Heart left ventricle (tissue), 16 donors: Measurements from ENCODE around the gene ACADL. TPM values are rescaled to one million over a fixed set of nuclear protein-coding genes. Genes with fewer than 3 reads are reported as not detected.

Experiments used
- ATAC-seq, 4 donors: fragments of 200-7000 bp; cut with Tn5 transposase; one replicate each; pipeline ENCODE4 v1.9.1; 2020 to 2022; ENCODE audit warnings: moderate library complexity in 4 of 4, mild to moderate bottlenecking in 3 of 4, moderate number of reproducible peaks in 1 of 4
- DNase-seq, 5 donors: peaks; one replicate each; pipeline ENCODE4 v3.0.0-alpha.2; 2020
- H3K27ac ChIP-seq, 12 donors: fragments of 200-600 bp; sonication (generic) in 4 of 12; one replicate each; pipeline versions ENCODE4 v1.5.0 to v1.8.0; 2016 to 2022; ENCODE audit warnings: mild to moderate bottlenecking in 2 of 12
- H3K27me3 ChIP-seq, 9 donors: fragments of 200-600 bp; sonication (generic) in 2 of 9; one replicate each; pipeline versions ENCODE4 v1.5.1 to v1.8.0; 2016 to 2022; ENCODE audit warnings: mild to moderate bottlenecking in 3 of 9
- H3K36me3 ChIP-seq, 9 donors: fragments of 200-600 bp; sonication (generic) in 2 of 9; one replicate each; pipeline versions ENCODE4 v1.5.0 to v1.8.0; 2018 to 2022; ENCODE audit warnings: mild to moderate bottlenecking in 2 of 9
- H3K4me1 ChIP-seq, 12 donors: fragments of 200-600 bp; sonication (generic) in 4 of 12; one replicate each; pipeline versions ENCODE4 v1.5.0 to v1.8.0; 2016 to 2022; ENCODE audit warnings: mild to moderate bottlenecking in 3 of 12
- H3K4me3 ChIP-seq, 12 donors: fragments of 200-600 bp; sonication (generic) in 4 of 12; one replicate each; pipeline versions ENCODE4 v1.5.0 to v1.8.0; 2017 to 2022; ENCODE audit warnings: mild to moderate bottlenecking in 9 of 12, moderate library complexity in 4 of 12
- H3K9me3 ChIP-seq, 12 donors: fragments of 200-600 bp; sonication (generic) in 4 of 12; one replicate each; pipeline versions ENCODE4 v1.5.0 to v1.8.0; 2016 to 2022; ENCODE audit warnings: mild to moderate bottlenecking in 1 of 12
- POLR2A ChIP-seq, 2 donors: fragments of 450-650 bp; IDR thresholded peaks; one replicate each; pipeline ENCODE4 v1.6.1; 2017; ENCODE audit warnings: antibody characterized with exemption in 2 of 2, mild to moderate bottlenecking in 2 of 2, moderate library complexity in 2 of 2
- WGBS, 4 donors: extraction: QIAGEN DNeasy Blood & Tissue Kit in 2 of 4; methylation state at CpG; one replicate each; pipeline versions ENCODE4 v1.1.5 to v1.1.7; 2013 to 2018; 5-methylcytosine and 5-hydroxymethylcytosine counted together
- intact Hi-C, 10 donors: fragments of 100-400 bp; cut with DNase I; formaldehyde crosslinking; loops; one replicate each; pipeline versions ENCODE4 v1.11.1 to v1.14.2; 2022
- polyA plus RNA-seq, 2 donors: library from polyadenylated mRNA; stranded (reverse); fragments of 200-250 nt; gene quantifications; one replicate each; pipeline ENCODE4 v1.2.3, GENCODE V29; 2013
- total RNA-seq, 9 donors: library from RNA; depleted of rRNA in 2 of 9; stranded (reverse); fragments of >200 nt in 2 of 9; fragmentation: NEBNext Ultra II Directional in 3 of 9; extraction: Animal tissue kit (Norgen Biotek cat#: 25700) in 3 of 9; gene quantifications; one replicate each; pipeline versions ENCODE4 v1.1.0 to v1.2.4, GENCODE V29; 2016 to 2023
- TF ChIP-seq, protein P1 (sequence below), 12 donors: fragments of 200-600 bp; sonication (generic) in 4 of 12; IDR thresholded peaks; one replicate each; pipeline versions ENCODE4 v1.5.0 to v1.8.0; 2018 to 2022; ENCODE audit warnings: antibody characterized with exemption in 12 of 12, mild to moderate bottlenecking in 5 of 12
- donor health status: ischemic (EF 13 %, LVEDD 7.1; RV severe dilation, severe dysfunction).
- donor health status: healthy with polysubstance abuse.
- donor health status: DM: no; HTN: yes; CAD: no.
- donor health status: DM: no; HTN: no; CAD: no.
- donor health status: ischemic (EF 25% LVEDD 6.9; RV normal size, moderate dysfunction).
- donor health status: ischemic (EF 25% LVEDD 5.7; RV mildly dilated, moderate dysfunction).
- donor health status: healthy.
- donor health status: DM: yes; HTN: yes; CAD: no.
- donor health status: ischemic (EF 35%, LVEDD 5.7; RV mildly dilated, moderate dysfunction).
- donor health status: nonischemic (EF 11% LVEDD 7.7; RV severe dilation, severe dysfunction).
- donor health status: DM: yes; HTN: yes; CAD: no.
- donor health status: PGD.
- donor health status: ischemic (EF 29% LVEDD 5.4; RV normal size, mild dysfunction).
- donor health status: nonischemic (EF 23%, LVEDD 6.1; RV moderate dilation, normal function).

The ACADL gene
- total and polyA plus RNA-seq, 11 donors, result 0.21 to 2.8 (median 0.49) TPM

DNA sequence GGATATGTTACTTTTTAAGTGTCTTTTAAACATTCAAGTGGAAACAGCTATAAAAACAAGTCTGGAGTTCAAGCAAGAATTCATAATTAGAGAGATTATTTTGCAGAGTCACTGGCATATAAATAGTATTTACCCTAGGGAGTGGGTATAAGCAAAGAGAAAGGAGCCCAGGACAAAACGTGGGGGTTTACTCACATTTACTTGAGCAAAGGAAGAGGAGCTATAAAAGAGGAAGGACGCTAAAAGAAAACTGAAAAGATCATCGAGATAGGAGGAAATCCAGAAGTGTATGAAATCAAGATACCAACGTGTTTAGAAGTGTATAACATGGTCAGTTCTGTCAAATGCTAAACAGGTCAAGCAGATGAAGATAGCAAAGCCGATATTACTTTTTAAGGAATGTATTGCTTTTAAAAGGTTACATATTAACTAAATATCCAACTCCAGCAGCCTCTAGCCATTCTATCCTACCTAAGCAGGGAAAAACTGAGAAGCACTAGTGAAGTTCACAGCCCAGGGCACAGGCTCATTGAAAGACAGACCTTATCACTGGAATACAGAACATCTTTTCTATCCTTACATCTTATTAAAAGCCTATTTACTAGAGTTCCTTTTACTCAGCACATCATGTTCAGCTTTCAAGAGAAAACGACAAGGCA, 62.7 kb downstream of the ACADL start:
- H3K4me1 ChIP-seq, result peaks cover 4 to 48% (median 35%) of the 10 kb centered on the region in 12 donors
- intact Hi-C loops, result loop anchor here in 1 of 10 donors (10.0 kb wide), 1 partner anchor 58 kb away; no protein-coding TSS in a partner anchor
- 27 to 33% (median 29%) methylated on average over 6 of the region's 6 CpGs for WGBS, 4 donors
- no peaks in the 10 kb centered on the region for H3K27me3 ChIP-seq
- TF ChIP-seq POLR2A (IDR thresholded peaks at IDR 0.05), result no peak
- TF ChIP-seq, protein P1, sequence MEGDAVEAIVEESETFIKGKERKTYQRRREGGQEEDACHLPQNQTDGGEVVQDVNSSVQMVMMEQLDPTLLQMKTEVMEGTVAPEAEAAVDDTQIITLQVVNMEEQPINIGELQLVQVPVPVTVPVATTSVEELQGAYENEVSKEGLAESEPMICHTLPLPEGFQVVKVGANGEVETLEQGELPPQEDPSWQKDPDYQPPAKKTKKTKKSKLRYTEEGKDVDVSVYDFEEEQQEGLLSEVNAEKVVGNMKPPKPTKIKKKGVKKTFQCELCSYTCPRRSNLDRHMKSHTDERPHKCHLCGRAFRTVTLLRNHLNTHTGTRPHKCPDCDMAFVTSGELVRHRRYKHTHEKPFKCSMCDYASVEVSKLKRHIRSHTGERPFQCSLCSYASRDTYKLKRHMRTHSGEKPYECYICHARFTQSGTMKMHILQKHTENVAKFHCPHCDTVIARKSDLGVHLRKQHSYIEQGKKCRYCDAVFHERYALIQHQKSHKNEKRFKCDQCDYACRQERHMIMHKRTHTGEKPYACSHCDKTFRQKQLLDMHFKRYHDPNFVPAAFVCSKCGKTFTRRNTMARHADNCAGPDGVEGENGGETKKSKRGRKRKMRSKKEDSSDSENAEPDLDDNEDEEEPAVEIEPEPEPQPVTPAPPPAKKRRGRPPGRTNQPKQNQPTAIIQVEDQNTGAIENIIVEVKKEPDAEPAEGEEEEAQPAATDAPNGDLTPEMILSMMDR (IDR thresholded peaks at IDR 0.05), result no peak
- ATAC-seq, result peak in 3 of 4 donors; percentile 18 to 45 (median 41)
- H3K27ac ChIP-seq, result peak overlapping the region in 9 of 12 donors; percentile 1 to 55 (median 44)
- DNase-seq, result no peak
- no peaks in the 10 kb centered on the region for H3K9me3 ChIP-seq
- H3K36me3 ChIP-seq, result no peaks in the 10 kb centered on the region
- H3K4me3 ChIP-seq, result peak overlapping the region in 3 of 12 donors; percentile 2 to 12 (median 2)

DNA sequence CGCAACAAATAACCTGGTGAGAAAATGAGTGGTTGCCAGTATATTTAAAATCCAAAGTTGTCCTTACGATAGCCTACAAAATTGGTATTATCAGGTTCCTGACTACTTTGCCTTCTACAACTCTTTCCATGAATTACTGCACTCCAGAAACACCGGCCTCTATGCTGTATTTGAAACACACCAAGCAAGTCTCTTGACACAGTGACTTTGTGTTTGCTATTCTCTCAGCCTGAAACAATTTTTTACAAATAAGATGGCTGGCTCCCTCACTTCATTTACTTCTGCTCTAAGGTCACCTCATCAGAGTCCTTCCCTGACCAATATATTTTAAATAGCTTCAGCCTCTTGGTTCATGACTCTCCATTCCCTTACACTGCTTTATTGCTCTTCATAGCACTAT, 66.2 kb downstream of the ACADL start:
- no peaks in the 10 kb centered on the region for H3K27me3 ChIP-seq
- H3K4me1 ChIP-seq, result peaks cover 0 to 27% (median 12%) of the 10 kb centered on the region in 12 donors
- WGBS, 4 donors, result 82 to 98% (median 96%) methylated on average over 3 of the region's 3 CpGs
- H3K9me3 ChIP-seq, result peaks cover 0 to 5% (median 0%) of the 10 kb centered on the region in 12 donors
- no peak for ATAC-seq
- TF ChIP-seq, protein P1 (IDR thresholded peaks at IDR 0.05), result no peak
- no peak for TF ChIP-seq POLR2A (IDR thresholded peaks at IDR 0.05)
- no peak overlapping the region for H3K27ac ChIP-seq
- intact Hi-C loops, result no loop called here
- H3K4me3 ChIP-seq, result no peak overlapping the region
- H3K36me3 ChIP-seq, result peaks cover 0 to 17% (median 4%) of the 10 kb centered on the region in 9 donors
- DNase-seq, result no peak

DNA sequence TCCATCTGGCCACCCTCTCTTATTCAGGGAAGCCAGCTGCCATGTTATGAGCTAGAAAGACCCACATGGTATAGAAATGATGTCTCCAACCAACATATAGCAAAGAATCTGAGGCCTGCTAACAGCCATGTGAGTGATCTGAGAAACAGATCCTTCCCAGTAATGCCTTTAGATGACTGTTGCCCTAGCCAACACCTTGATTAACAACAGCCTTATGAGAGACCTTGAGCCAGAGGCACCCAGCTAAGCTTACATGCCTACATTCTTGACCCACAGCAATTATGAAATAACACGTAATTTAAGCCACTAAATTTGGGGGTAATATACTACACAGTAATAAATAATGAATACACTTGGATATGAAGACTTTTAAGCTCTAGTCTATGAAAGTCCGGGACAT, 67.0 kb downstream of the ACADL start:
- DNase-seq (no peak), ATAC-seq (no peak)
- Histone ChIP-seq H3K4me3 (no peak overlapping the region), H3K27ac (no peak overlapping the region), H3K9me3 (peaks cover 0 to 5% (median 0%) of the 10 kb centered on the region in 12 donors), H3K36me3 (peaks cover 0 to 25% (median 12%) of the 10 kb centered on the region in 9 donors), H3K4me1 (peaks cover 0 to 24% (median 11%) of the 10 kb centered on the region in 12 donors), H3K27me3 (no peaks in the 10 kb centered on the region)
- 88 to 95% (median 93%) methylated on average over 2 of the region's 2 CpGs for WGBS, 4 donors
- intact Hi-C loops, result no loop called here
- TF ChIP-seq POLR2A (IDR thresholded peaks at IDR 0.05), result no peak
- TF ChIP-seq, protein P1 (IDR thresholded peaks at IDR 0.05), result no peak

DNA sequence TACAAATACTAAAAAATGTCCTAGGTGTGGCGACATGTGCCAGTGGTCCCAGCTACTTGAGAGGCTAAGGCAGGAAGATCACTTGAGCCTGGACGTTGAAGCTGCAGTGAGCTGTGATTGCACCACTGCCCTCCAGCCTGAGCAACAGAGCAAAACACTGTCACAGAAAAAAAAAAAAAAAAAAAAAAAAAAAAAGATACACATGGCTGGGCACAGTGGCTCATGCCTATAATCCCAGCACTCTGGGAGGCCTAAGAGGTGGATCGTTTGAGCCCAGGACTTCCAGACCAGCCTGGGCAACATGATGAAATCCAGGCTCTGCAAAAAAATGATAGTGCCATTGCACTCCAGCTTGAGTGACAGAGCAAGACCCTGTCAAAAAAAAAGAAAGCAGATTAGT, 67.7 kb downstream of the ACADL start:
- H3K4me1 ChIP-seq, result peaks cover 0 to 17% (median 5%) of the 10 kb centered on the region in 12 donors
- intact Hi-C loops, result no loop called here
- ATAC-seq (no peak), DNase-seq (no peak)
- TF ChIP-seq, protein P1 (IDR thresholded peaks at IDR 0.05), result no peak
- TF ChIP-seq POLR2A (IDR thresholded peaks at IDR 0.05), result no peak
- H3K27ac ChIP-seq, result no peak overlapping the region
- H3K9me3 ChIP-seq, result peaks cover 0 to 5% (median 0%) of the 10 kb centered on the region in 12 donors
- H3K27me3 ChIP-seq, result no peaks in the 10 kb centered on the region
- 61 to 63% (median 62%) methylated on average over 3 of the region's 3 CpGs for WGBS, 4 donors
- H3K36me3 ChIP-seq, result peaks cover 0 to 33% (median 19%) of the 10 kb centered on the region in 9 donors
- no peak overlapping the region for H3K4me3 ChIP-seq
